CD4-positive, alpha-beta memory T cell (primary cell): ENCODE measurements around the gene AP1S1. TPM values are rescaled to one million over a fixed set of nuclear protein-coding genes. Genes with fewer than 3 reads are reported as not detected.
"Not testable (repeated sequence)": the region's sequence is repeated elsewhere in the genome, so short reads cannot be mapped to it uniquely, and the experiment has no call there.

Source experiments
- CTCF ChIA-PET: fragments of 350-600 bp; sonication (Branson Sonifier 250); formaldehyde crosslinking; loops from one replicate; lab custom pipeline; 2021; ENCODE audit warnings: inconsistent platforms; ENCODE audit not compliant: partially characterized antibody; lab: Charles Lee
- POLR2A ChIA-PET: fragments of 350-600 bp; sonication (Branson Sonifier 250); formaldehyde crosslinking; loops from one replicate; lab custom pipeline; 2021; ENCODE audit not compliant: partially characterized antibody; lab: Charles Lee
- DNase-seq, 5 donors: peaks; one replicate each; pipeline versions ENCODE4 v3.0.0 to v3.0.0-alpha.2; 2020 to 2022; ENCODE audit warnings: mixed read lengths in 1 of 5
- H3K27ac ChIP-seq: one replicate; pipeline ENCODE4 v1.7.0; 2013; ENCODE audit warnings: low read depth, low read length
- H3K27me3 ChIP-seq: 2 replicates; pipeline ENCODE4 v1.7.0; 2013; ENCODE audit warnings: mild to moderate bottlenecking, low read length, moderate library complexity; ENCODE audit not compliant: insufficient read depth
- H3K36me3 ChIP-seq: 2 replicates; pipeline ENCODE4 v1.7.0; 2013; ENCODE audit warnings: mild to moderate bottlenecking, low read length, moderate library complexity; ENCODE audit not compliant: insufficient read depth
- H3K4me1 ChIP-seq: 2 replicates; pipeline ENCODE4 v1.7.0; 2013; ENCODE audit warnings: mild to moderate bottlenecking, low read length, moderate library complexity; ENCODE audit not compliant: insufficient read depth
- H3K4me3 ChIP-seq, 2 donors: one replicate each; pipeline ENCODE4 v1.7.0; 2013; ENCODE audit warnings: low read length in 2 of 2, mild to moderate bottlenecking in 1 of 2
- H3K9me3 ChIP-seq, 2 donors: one replicate each; pipeline ENCODE4 v1.7.0; 2013; ENCODE audit warnings: low read length in 2 of 2, control low read depth in 1 of 2; ENCODE audit not compliant: control insufficient read depth in 1 of 2
- H3K27ac Mint-ChIP-seq, 7 donors: one replicate each; pipeline ENCODE4 v1.8.0; 2020 to 2021; ENCODE audit warnings: mixed read lengths in 7 of 7, mild to moderate bottlenecking in 6 of 7, inconsistent platforms in 3 of 7, moderate library complexity in 3 of 7
- H3K27me3 Mint-ChIP-seq, 2 donors: one replicate each; pipeline ENCODE4 v1.8.0; 2020 to 2021; ENCODE audit warnings: mixed read lengths in 2 of 2
- H3K36me3 Mint-ChIP-seq, 2 donors: one replicate each; pipeline ENCODE4 v1.8.0; 2020 to 2021; ENCODE audit warnings: mixed read lengths in 2 of 2, inconsistent platforms in 1 of 2, mild to moderate bottlenecking in 1 of 2
- H3K4me1 Mint-ChIP-seq, 4 donors: one replicate each; pipeline ENCODE4 v1.8.0; 2020 to 2021; ENCODE audit warnings: mixed read lengths in 4 of 4, mild to moderate bottlenecking in 1 of 4
- H3K4me3 Mint-ChIP-seq, 8 donors: one replicate each; pipeline ENCODE4 v1.8.0; 2020 to 2021; ENCODE audit warnings: mixed read lengths in 8 of 8, mild to moderate bottlenecking in 7 of 8, moderate library complexity in 6 of 8, inconsistent platforms in 3 of 8
- H3K9me3 Mint-ChIP-seq, 8 donors: one replicate each; pipeline ENCODE4 v1.8.0; 2020 to 2021; ENCODE audit warnings: mixed read lengths in 8 of 8, mild to moderate bottlenecking in 5 of 8, inconsistent platforms in 3 of 8, moderate library complexity in 1 of 8
- intact Hi-C: fragments of 100-400 bp; cut with micrococcal nuclease; formaldehyde crosslinking; loops from one replicate; pipeline ENCODE4 v1.15.1; 2023
- polyA plus RNA-seq, 2 donors: library from polyadenylated mRNA; unstranded; fragments of 300-500 nt; fragmentation: Illumina TruSeq; gene quantifications; one replicate each; pipeline ENCODE4 v1.2.3, GENCODE V29; 2021
- total RNA-seq, 2 experiments: library from RNA; stranded (reverse); gene quantifications; one replicate each; pipeline ENCODE4 v1.2.3, GENCODE V29; 2021

AP1S1 gene
- total and polyA plus RNA-seq, 4 experiments from 2014 or later = 4.2 to 10.8 (median 8.5) TPM

- peaks cover 7 to 25% (median 13%) of the 10 kb centered on the region in 4 donors for H3K4me1 Mint-ChIP-seq
- Histone ChIP-seq H3K4me1 (peaks cover 13% of the 10 kb centered on the region), H3K4me3 (no peak within 1 kb of the TSS), H3K27me3 (no peaks in the 10 kb centered on the region), H3K27ac (no peak within 1 kb of the TSS), H3K9me3 (no peaks in the 10 kb centered on the region), H3K36me3 (no peaks in the 10 kb centered on the region)
- peak within 1 kb of the TSS in 6 of 8 donors; percentile 15 to 68 (median 40) for H3K4me3 Mint-ChIP-seq
- H3K27ac Mint-ChIP-seq = no peak within 1 kb of the TSS
- intact Hi-C loops = no loop called here
- no peak for DNase-seq
- H3K9me3 Mint-ChIP-seq = no peaks in the 10 kb centered on the region
- ChIA-PET CTCF (interaction anchor here (1.2 to 5.9 kb wide), 3 partner anchors 8 to 57 kb away, joined by 3 to 45 read pairs (median 4); partner anchors contain the start of genes PLOD3 and ZNHIT1), POLR2A (interaction anchor here (1.0 kb wide), 1 partner anchor 16 kb away, joined by 4 read pairs; the partner anchor contains the start of genes PLOD3 and ZNHIT1)
- peaks cover 11 to 15% of the 10 kb centered on the region in 2 donors for H3K27me3 Mint-ChIP-seq
- H3K36me3 Mint-ChIP-seq = peaks cover 3 to 7% of the 10 kb centered on the region in 2 donors
These were observed 46.8 kb downstream of the AP1S1 start, which contains the start of gene MOGAT3 for GRCh38 chr7:101200862-101201599. TSS of gene MOGAT3 (minus strand) at chr7:101201036. CDS start at chr7:101200854, 182 bp downstream.

GRCh38 chr7:101201695-101202602 is 47.7 kb downstream of the AP1S1 start:
- Histone ChIP-seq H3K4me1 (peaks cover 13% of the 10 kb centered on the region), H3K27me3 (no peaks in the 10 kb centered on the region), H3K36me3 (no peaks in the 10 kb centered on the region), H3K9me3 (no peaks in the 10 kb centered on the region), H3K27ac (no peak overlapping the region), H3K4me3 (no peak overlapping the region)
- POLR2A ChIA-PET = interaction anchor here (1.0 to 1.2 kb wide), 2 partner anchors 15 to 43 kb away, joined by 3 to 4 read pairs; partner anchors contain the start of genes FIS1 and PLOD3
- no peak for DNase-seq
- intact Hi-C loops = no loop called here
- peaks cover 11 to 15% of the 10 kb centered on the region in 2 donors for H3K27me3 Mint-ChIP-seq
- no peak overlapping the region for H3K27ac Mint-ChIP-seq
- H3K9me3 Mint-ChIP-seq = no peaks in the 10 kb centered on the region
- H3K4me1 Mint-ChIP-seq = peaks cover 7 to 25% (median 13%) of the 10 kb centered on the region in 4 donors
- peak overlapping the region in 5 of 8 donors; percentile 15 to 52 (median 44) for H3K4me3 Mint-ChIP-seq
- H3K36me3 Mint-ChIP-seq = peaks cover 6 to 8% of the 10 kb centered on the region in 2 donors
- CTCF ChIA-PET = interaction anchor here (0.8 to 5.9 kb wide), 3 partner anchors 9 to 16 kb away, joined by 3 to 45 read pairs (median 4); partner anchors contain the start of genes PLOD3 and ZNHIT1

GRCh38 chr7:101202603-101202918 is 48.3 kb downstream of the AP1S1 start:
- intact Hi-C loops = no loop called here
- H3K4me3 Mint-ChIP-seq = peak overlapping the region in 2 of 8 donors; percentile 26 to 52
- H3K36me3 ChIP-seq = no peaks in the 10 kb centered on the region
- no peak overlapping the region for H3K4me3 ChIP-seq
- POLR2A ChIA-PET = interaction anchor here (1.0 to 1.2 kb wide), 2 partner anchors 15 to 42 kb away, joined by 3 to 4 read pairs; partner anchors contain the start of genes FIS1 and PLOD3
- H3K27ac Mint-ChIP-seq = peak overlapping the region in 1 of 7 donors; percentile 4
- no peaks in the 10 kb centered on the region for H3K9me3 ChIP-seq
- H3K27ac ChIP-seq = no peak overlapping the region
- peaks cover 13% of the 10 kb centered on the region for H3K4me1 ChIP-seq
- H3K27me3 Mint-ChIP-seq = peaks cover 11 to 14% of the 10 kb centered on the region in 2 donors
- CTCF ChIA-PET = interaction anchor here (0.8 to 5.9 kb wide), 2 partner anchors 10 to 15 kb away, joined by 4 to 45 read pairs; partner anchors contain the start of genes PLOD3 and ZNHIT1
- DNase-seq = no peak
- peaks cover 6 to 9% of the 10 kb centered on the region in 2 donors for H3K36me3 Mint-ChIP-seq
- peaks cover 7 to 25% (median 13%) of the 10 kb centered on the region in 4 donors for H3K4me1 Mint-ChIP-seq
- H3K9me3 Mint-ChIP-seq = no peaks in the 10 kb centered on the region
- no peaks in the 10 kb centered on the region for H3K27me3 ChIP-seq

- Histone ChIP-seq H3K4me3 (peak overlapping the region in 1 of 2 donors; percentile 6), H3K4me1 (peaks cover 13% of the 10 kb centered on the region)
- H3K36me3 ChIP-seq, H3K27me3 ChIP-seq, H3K27ac ChIP-seq, H3K9me3 Mint-ChIP-seq, intact Hi-C loops, H3K9me3 ChIP-seq: not testable (repeated sequence)
- H3K27ac Mint-ChIP-seq = peak overlapping the region; percentile 29 to 89 (median 71)
- peaks cover 16 to 18% of the 10 kb centered on the region in 2 donors for H3K36me3 Mint-ChIP-seq
- POLR2A ChIA-PET = interaction anchor here (2.2 to 3.1 kb wide), 2 partner anchors 14 to 40 kb away, joined by 16 to 18 read pairs; partner anchors contain the start of genes FIS1, PLOD3 and ZNHIT1
- peak overlapping the region; percentile 76 to 89 (median 82) for H3K4me3 Mint-ChIP-seq
- CTCF ChIA-PET = interaction anchor here (0.7 to 5.9 kb wide), 5 partner anchors 11 to 60 kb away, joined by 3 to 45 read pairs (median 7); partner anchors contain the start of genes FIS1, PLOD3 and ZNHIT1
- peak in 4 of 5 donors; percentile 34 to 45 (median 40) for DNase-seq
- H3K4me1 Mint-ChIP-seq = peaks cover 7 to 25% (median 13%) of the 10 kb centered on the region in 4 donors
- H3K27me3 Mint-ChIP-seq = peaks cover 11 to 14% of the 10 kb centered on the region in 2 donors
These were observed 49.8 kb downstream of the AP1S1 start for GRCh38 chr7:101203740-101204738.

- Mint-ChIP-seq H3K36me3 (peaks cover 19 to 30% of the 10 kb centered on the region in 2 donors), H3K9me3 (no peaks in the 10 kb centered on the region)
- POLR2A ChIA-PET = interaction anchor here (1.6 to 3.1 kb wide), 2 partner anchors 12 to 38 kb away, joined by 4 to 16 read pairs; partner anchors contain the start of genes FIS1, PLOD3 and ZNHIT1
These were observed 51.8 kb downstream of the AP1S1 start for GRCh38 chr7:101205901-101206664.

More at GRCh38 chr7:101205901-101206664, 51.8 kb downstream of the AP1S1 start:
- intact Hi-C loops = no loop called here
- H3K27ac ChIP-seq = no peak overlapping the region
- no peak overlapping the region for H3K4me3 ChIP-seq
- peak overlapping the region in 1 of 8 donors; percentile 5 for H3K4me3 Mint-ChIP-seq
- H3K27ac Mint-ChIP-seq = no peak overlapping the region
- CTCF ChIA-PET = interaction anchor here (1.0 to 3.2 kb wide), 2 partner anchors 12 to 62 kb away, joined by 4 to 8 read pairs; partner anchors contain the start of genes PLOD3 and ZNHIT1
- H3K27me3 ChIP-seq = no peaks in the 10 kb centered on the region
- DNase-seq = no peak
- H3K36me3 ChIP-seq = no peaks in the 10 kb centered on the region
- H3K9me3 ChIP-seq = no peaks in the 10 kb centered on the region
- peaks cover 3 to 4% of the 10 kb centered on the region in 2 donors for H3K27me3 Mint-ChIP-seq
- H3K4me1 Mint-ChIP-seq = peaks cover 5 to 18% (median 10%) of the 10 kb centered on the region in 4 donors
- peaks cover 10% of the 10 kb centered on the region for H3K4me1 ChIP-seq
